Peyer's patch (tissue), 4 donors: Measurements from ENCODE around the gene PIP5K1A.

Experiments
- CTCF ChIP-seq, 6 experiments: fragments of 450-650 bp in 4 of 6; fragments of 200-600 bp in 2 of 6; sonication (generic) in 1 of 6; IDR thresholded peaks; one replicate each; pipeline ENCODE4 v1.5.1; 2017 to 2019; ENCODE audit warnings: antibody characterized with exemption in 6 of 6, mild to moderate bottlenecking in 3 of 6, moderate library complexity in 1 of 6
- POLR2A ChIP-seq, 2 donors: fragments of 450-650 bp; IDR thresholded peaks; one replicate each; pipeline ENCODE4 v1.5.1; 2017; ENCODE audit warnings: antibody characterized with exemption in 2 of 2, mild to moderate bottlenecking in 2 of 2, moderate library complexity in 2 of 2

GRCh38 chr1:151187205-151187604, 11.1 kb upstream of the PIP5K1A start:
- TF ChIP-seq CTCF (IDR thresholded peaks at IDR 0.05), result no peak
- TF ChIP-seq POLR2A (IDR thresholded peaks at IDR 0.05), result no peak
